NCI-H1930 (cell line): ENCODE measurements around the gene ECE1.

Source experiments
- DNase-seq, 2 experiments: peaks; one replicate each; lab custom pipeline; 2025; lab: John Stamatoyannopoulos, UW

Gene ECE1

GRCh38 chr1:21267191-21268077 is 22.8 kb downstream of the ECE1 start:
- no peak for DNase-seq

GRCh38 chr1:21266119-21266774 is 24.0 kb downstream of the ECE1 start:
- DNase-seq, result no peak

GRCh38 chr1:21265644-21266043 is 24.6 kb downstream of the ECE1 start:
- DNase-seq, result no peak

GRCh38 chr1:21264898-21265297 is 25.4 kb downstream of the ECE1 start:
- DNase-seq, result no peak

GRCh38 chr1:21263653-21264225 is 26.5 kb downstream of the ECE1 start:
- DNase-seq, result no peak

GRCh38 chr1:21263052-21263429 is 27.2 kb downstream of the ECE1 start:
- no peak for DNase-seq

- no peak for DNase-seq
Observed at GRCh38 chr1:21262293-21263051, 27.8 kb downstream of the ECE1 start.

GRCh38 chr1:21261551-21262292 is 28.5 kb downstream of the ECE1 start:
- DNase-seq, result no peak

GRCh38 chr1:21260405-21261125 is 29.7 kb downstream of the ECE1 start:
- DNase-seq, result no peak

- no peak for DNase-seq
Observed at GRCh38 chr1:21259316-21260076, 30.8 kb downstream of the ECE1 start.

GRCh38 chr1:21258331-21259134 is 31.7 kb downstream of the ECE1 start:
- DNase-seq, result no peak

- DNase-seq, result no peak
Observed at GRCh38 chr1:21257431-21258135, 32.7 kb downstream of the ECE1 start.

GRCh38 chr1:21256776-21257175 is 33.5 kb downstream of the ECE1 start:
- DNase-seq, result no peak

GRCh38 chr1:21255943-21256320 is 34.3 kb downstream of the ECE1 start:
- no peak for DNase-seq

- DNase-seq, result peak; percentile 61 to 80
Observed at GRCh38 chr1:21255284-21255942, 34.9 kb downstream of the ECE1 start.

- DNase-seq, result no peak
Observed at GRCh38 chr1:21254335-21254951, 35.8 kb downstream of the ECE1 start.

GRCh38 chr1:21251773-21252471 is 38.3 kb downstream of the ECE1 start:
- DNase-seq, result no peak
